Measurements from ENCODE around the gene IRS1. TPM values are rescaled to one million over a fixed set of nuclear protein-coding genes. Genes with fewer than 3 reads are reported as not detected.

The IRS1 gene
- total RNA-seq, 1 donor from 2014 or later, result 3.2 TPM

DNA sequence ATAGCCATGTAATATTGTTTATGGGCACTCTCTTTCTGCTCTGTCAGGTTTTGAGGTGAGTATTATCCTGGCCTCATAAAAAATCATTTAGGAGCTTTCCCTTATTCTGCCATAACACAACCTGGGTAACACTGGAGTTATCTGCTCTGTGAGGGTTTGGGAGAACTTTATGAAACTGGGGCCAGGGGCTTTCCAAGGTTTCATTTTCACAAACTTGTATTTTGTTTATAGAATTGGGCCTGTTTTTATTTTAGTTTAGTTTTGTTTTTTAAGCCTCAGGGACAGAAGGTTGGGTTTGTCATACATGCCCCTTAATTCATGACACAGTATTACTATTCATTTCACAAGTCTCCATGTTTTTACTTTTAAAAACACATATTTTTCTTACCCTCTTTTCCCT is 83.5 kb downstream of the IRS1 start:
- H3K27ac Mint-ChIP-seq, result no peak overlapping the region
- H3K4me3 Mint-ChIP-seq, result no peak overlapping the region
- peaks cover 15% of the 10 kb centered on the region for H3K27me3 Mint-ChIP-seq
- TF ChIP-seq, protein P1, sequence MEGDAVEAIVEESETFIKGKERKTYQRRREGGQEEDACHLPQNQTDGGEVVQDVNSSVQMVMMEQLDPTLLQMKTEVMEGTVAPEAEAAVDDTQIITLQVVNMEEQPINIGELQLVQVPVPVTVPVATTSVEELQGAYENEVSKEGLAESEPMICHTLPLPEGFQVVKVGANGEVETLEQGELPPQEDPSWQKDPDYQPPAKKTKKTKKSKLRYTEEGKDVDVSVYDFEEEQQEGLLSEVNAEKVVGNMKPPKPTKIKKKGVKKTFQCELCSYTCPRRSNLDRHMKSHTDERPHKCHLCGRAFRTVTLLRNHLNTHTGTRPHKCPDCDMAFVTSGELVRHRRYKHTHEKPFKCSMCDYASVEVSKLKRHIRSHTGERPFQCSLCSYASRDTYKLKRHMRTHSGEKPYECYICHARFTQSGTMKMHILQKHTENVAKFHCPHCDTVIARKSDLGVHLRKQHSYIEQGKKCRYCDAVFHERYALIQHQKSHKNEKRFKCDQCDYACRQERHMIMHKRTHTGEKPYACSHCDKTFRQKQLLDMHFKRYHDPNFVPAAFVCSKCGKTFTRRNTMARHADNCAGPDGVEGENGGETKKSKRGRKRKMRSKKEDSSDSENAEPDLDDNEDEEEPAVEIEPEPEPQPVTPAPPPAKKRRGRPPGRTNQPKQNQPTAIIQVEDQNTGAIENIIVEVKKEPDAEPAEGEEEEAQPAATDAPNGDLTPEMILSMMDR (IDR thresholded peaks at IDR 0.05), result no peak
- DNase-seq, result no peak
- no peaks in the 10 kb centered on the region for H3K9me3 Mint-ChIP-seq
- H3K36me3 Mint-ChIP-seq (ENCODE audit: low read depth), result no peaks in the 10 kb centered on the region
- CTCF ChIA-PET, result no interaction called here
- no peak for ATAC-seq (ENCODE audit: low read depth)
- peaks cover 9% of the 10 kb centered on the region for H3K4me1 Mint-ChIP-seq
- intact Hi-C loops (cut with micrococcal nuclease), result no loop called here
- POLR2A ChIA-PET, result no interaction called here

DNA sequence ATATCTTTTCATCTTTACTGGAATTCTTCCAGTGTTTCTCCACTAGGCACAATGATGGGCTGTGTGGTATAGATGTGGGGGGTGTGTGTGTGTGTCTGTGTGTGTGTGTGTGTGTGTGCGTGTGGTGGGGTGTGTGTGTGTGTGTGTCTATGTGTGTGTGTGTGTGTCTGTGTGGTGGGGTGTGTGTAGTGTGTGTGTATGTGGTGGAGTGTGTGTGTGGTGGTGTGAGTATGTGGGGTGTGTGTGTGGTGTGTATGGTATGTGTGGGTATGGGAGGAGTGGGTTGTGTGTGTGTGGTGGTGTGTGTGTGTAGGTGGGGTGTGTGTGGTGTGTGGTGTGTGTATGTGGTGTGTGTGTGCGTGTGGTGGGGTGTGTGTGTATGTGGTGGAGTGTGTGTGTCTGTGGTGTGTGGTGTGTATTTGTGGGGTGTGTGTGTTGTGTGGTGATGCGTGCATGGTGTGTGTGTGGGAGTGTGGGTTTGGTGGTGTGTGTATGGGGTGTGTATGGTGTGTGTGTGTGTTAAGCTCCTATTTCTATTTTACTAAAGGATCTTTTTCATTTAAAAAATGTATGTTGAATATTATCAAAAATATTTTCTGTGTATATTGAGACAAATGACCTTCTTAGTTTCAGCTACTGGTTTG is 84.2 kb downstream of the IRS1 start:
- Mint-ChIP-seq H3K9me3 (no peaks in the 10 kb centered on the region), H3K27me3 (peaks cover 10% of the 10 kb centered on the region), H3K36me3 (ENCODE audit: low read depth) (no peaks in the 10 kb centered on the region), H3K4me3 (no peak overlapping the region), H3K27ac (no peak overlapping the region), H3K4me1 (peaks cover 9% of the 10 kb centered on the region)
- intact Hi-C loops (cut with micrococcal nuclease), result no loop called here
- TF ChIP-seq, protein P1 (IDR thresholded peaks at IDR 0.05), result no peak
- ATAC-seq (ENCODE audit: low read depth) (no peak), DNase-seq (no peak)
- POLR2A ChIA-PET, result no interaction called here
- CTCF ChIA-PET, result no interaction called here

DNA sequence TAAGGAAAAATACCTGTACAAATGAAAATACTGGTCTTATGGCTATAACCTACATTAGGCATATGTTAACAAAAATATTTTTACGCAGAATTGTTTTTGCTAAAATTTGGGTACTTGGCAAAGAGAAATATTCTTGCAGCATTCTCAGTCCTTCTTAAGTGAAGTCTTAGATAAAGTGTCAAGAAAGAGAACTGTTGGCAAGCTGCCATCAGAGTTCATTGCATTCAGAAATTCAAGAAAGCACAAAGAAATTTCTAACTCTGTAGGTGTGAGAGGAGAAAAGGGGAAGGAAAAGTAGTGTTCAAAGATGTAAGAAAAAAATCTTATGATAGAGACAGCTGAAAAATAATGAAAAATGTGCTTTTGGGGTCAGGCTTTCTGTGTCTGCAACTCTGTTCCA is 86.7 kb downstream of the IRS1 start:
- ChIA-PET CTCF (no interaction called here), POLR2A (no interaction called here)
- DNase-seq, result no peak
- no peak for ATAC-seq (ENCODE audit: low read depth)
- Mint-ChIP-seq H3K9me3 (no peaks in the 10 kb centered on the region), H3K4me1 (peaks cover 9% of the 10 kb centered on the region), H3K27me3 (no peaks in the 10 kb centered on the region), H3K36me3 (ENCODE audit: low read depth) (no peaks in the 10 kb centered on the region), H3K27ac (no peak overlapping the region), H3K4me3 (no peak overlapping the region)
- intact Hi-C loops (cut with micrococcal nuclease), result no loop called here
- TF ChIP-seq, protein P1 (IDR thresholded peaks at IDR 0.05), result no peak

- Mint-ChIP-seq H3K27ac (no peak overlapping the region), H3K9me3 (no peaks in the 10 kb centered on the region), H3K4me1 (peaks cover 9% of the 10 kb centered on the region), H3K4me3 (no peak overlapping the region), H3K36me3 (ENCODE audit: low read depth) (no peaks in the 10 kb centered on the region), H3K27me3 (no peaks in the 10 kb centered on the region)
- ATAC-seq (ENCODE audit: low read depth) (no peak), DNase-seq (no peak)
- CTCF ChIA-PET, result no interaction called here
- POLR2A ChIA-PET, result no interaction called here
- intact Hi-C loops (cut with micrococcal nuclease), result no loop called here
- TF ChIP-seq, protein P1 (IDR thresholded peaks at IDR 0.05), result no peak
Observed at GRCh38 chr2:226711606-226712296, 87.9 kb downstream of the IRS1 start.

- Mint-ChIP-seq H3K4me3 (no peak overlapping the region), H3K9me3 (peaks cover 2% of the 10 kb centered on the region), H3K27me3 (peaks cover 4% of the 10 kb centered on the region), H3K4me1 (no peaks in the 10 kb centered on the region), H3K27ac (no peak overlapping the region), H3K36me3 (ENCODE audit: low read depth) (no peaks in the 10 kb centered on the region)
- TF ChIP-seq, protein P1 (IDR thresholded peaks at IDR 0.05), result no peak
- intact Hi-C loops (cut with micrococcal nuclease), result no loop called here
- CTCF ChIA-PET, result no interaction called here
- DNase-seq (no peak), ATAC-seq (ENCODE audit: low read depth) (no peak)
- POLR2A ChIA-PET, result no interaction called here
Observed at GRCh38 chr2:226707499-226707898, 92.1 kb downstream of the IRS1 start.
